Adrenal gland (tissue), 19 donors: ENCODE measurements around the gene STRN3. TPM values are rescaled to one million over a fixed set of nuclear protein-coding genes. Genes with fewer than 3 reads are reported as not detected.

Experiments
- DNase-seq, 7 donors: peaks; one replicate each; pipeline ENCODE4 v3.0.0-alpha.2; 2019 to 2020
- H3K27ac ChIP-seq, 5 donors: fragments of 200-600 bp; sonication (generic) in 4 of 5; 1 replicate in 3 of 5; 2 replicates in 2 of 5; pipeline versions ENCODE4 v1.5.1 to v1.8.0; 2016 to 2020; ENCODE audit warnings: mild to moderate bottlenecking in 1 of 5
- H3K27me3 ChIP-seq: fragments of 200-600 bp; 2 replicates; pipeline ENCODE4 v1.8.0; 2021
- H3K36me3 ChIP-seq, 2 donors: fragments of 200-600 bp; replicated peaks in 1 of 2; 1 replicate in 1 of 2; 2 replicates in 1 of 2; pipeline versions ENCODE4 v1.5.1 to v1.8.0; 2018 to 2022
- H3K4me1 ChIP-seq, 2 donors: fragments of 200-600 bp; replicated peaks in 1 of 2; 1 replicate in 1 of 2; 2 replicates in 1 of 2; pipeline versions ENCODE4 v1.5.1 to v1.8.0; 2018 to 2021
- H3K4me3 ChIP-seq, 4 donors: fragments of 200-600 bp; sonication (generic) in 3 of 4; one replicate each; pipeline ENCODE4 v1.5.1; 2016 to 2018
- H3K9me3 ChIP-seq, 3 donors: fragments of 200-600 bp; sonication (generic) in 1 of 3; replicated peaks in 1 of 3; 1 replicate in 2 of 3; 2 replicates in 1 of 3; pipeline versions ENCODE4 v1.5.1 to v1.8.0; 2016 to 2021
- POLR2A ChIP-seq, 2 donors: fragments of 450-650 bp; IDR thresholded peaks; one replicate each; pipeline ENCODE4 v1.6.1; 2017; ENCODE audit warnings: antibody characterized with exemption in 2 of 2, mild to moderate bottlenecking in 2 of 2, moderate library complexity in 1 of 2
- WGBS, 4 donors: extraction: QIAGEN DNeasy Blood & Tissue Kit in 2 of 4; methylation state at CpG; one replicate each; pipeline versions ENCODE4 v1.1.5 to v1.1.7; 2013 to 2017; 5-methylcytosine and 5-hydroxymethylcytosine counted together
- intact Hi-C, 2 donors: fragments of 100-400 bp; cut with DNase I; formaldehyde crosslinking; loops; one replicate each; pipeline versions ENCODE4 v1.14.1 to v1.15.0; 2022 to 2023
- long read RNA-seq, 10 donors: library from polyadenylated mRNA in 3 of 10; unstranded in 2 of 10; stranded (forward) in 1 of 10; transcript quantifications; one replicate each; pipeline ENCODE4 v2.0.0 and lab custom pipeline, GENCODE V29; 2021 to 2026
- polyA plus RNA-seq, 3 donors: library from polyadenylated mRNA; stranded (reverse); fragments of 200-250 nt in 2 of 3; fragments of 350-450 nt in 1 of 3; fragmentation: Illumina TruSeq in 1 of 3; extraction: RNeasy Lipid Tissue Mini Kit (QIAGEN cat#74804) in 1 of 3; gene quantifications; one replicate each; pipeline ENCODE4 v1.2.3, GENCODE V29; 2013 to 2014
- total RNA-seq, 9 donors: library from RNA; depleted of rRNA in 4 of 9; stranded (reverse); fragments of >200 nt in 4 of 9; fragments of 120-200 nt in 1 of 9; fragmentation: NEBNext Ultra II Directional in 1 of 9; extraction: Animal tissue kit (Norgen Biotek cat#: 25700) in 1 of 9; gene quantifications; one replicate each; pipeline versions ENCODE4 v1.1.0 to v1.2.4, GENCODE V29; 2013 to 2023
- TF ChIP-seq, protein P1 (sequence below), 6 experiments: fragments of 450-650 bp in 4 of 6; fragments of 200-600 bp in 2 of 6; sonication (generic) in 1 of 6; IDR thresholded peaks; 1 replicate in 5 of 6; 2 replicates in 1 of 6; pipeline versions ENCODE4 v1.5.1 to v1.8.0; 2016 to 2021; ENCODE audit warnings: antibody characterized with exemption in 6 of 6, mild to moderate bottlenecking in 2 of 6, moderate library complexity in 1 of 6
- donor health status: healthy with polysubstance abuse.
- donor health status: Bipolar disorder and iron deficiency.
- donor health status: DM: yes; HTN: yes; CAD: no.
- donor health status: DM: no; HTN: no; CAD: no.
- donor health status: DM: no; HTN: no; CAD: no.
- donor health status: DM: yes; HTN: yes; CAD: no.

The STRN3 gene, protein sequence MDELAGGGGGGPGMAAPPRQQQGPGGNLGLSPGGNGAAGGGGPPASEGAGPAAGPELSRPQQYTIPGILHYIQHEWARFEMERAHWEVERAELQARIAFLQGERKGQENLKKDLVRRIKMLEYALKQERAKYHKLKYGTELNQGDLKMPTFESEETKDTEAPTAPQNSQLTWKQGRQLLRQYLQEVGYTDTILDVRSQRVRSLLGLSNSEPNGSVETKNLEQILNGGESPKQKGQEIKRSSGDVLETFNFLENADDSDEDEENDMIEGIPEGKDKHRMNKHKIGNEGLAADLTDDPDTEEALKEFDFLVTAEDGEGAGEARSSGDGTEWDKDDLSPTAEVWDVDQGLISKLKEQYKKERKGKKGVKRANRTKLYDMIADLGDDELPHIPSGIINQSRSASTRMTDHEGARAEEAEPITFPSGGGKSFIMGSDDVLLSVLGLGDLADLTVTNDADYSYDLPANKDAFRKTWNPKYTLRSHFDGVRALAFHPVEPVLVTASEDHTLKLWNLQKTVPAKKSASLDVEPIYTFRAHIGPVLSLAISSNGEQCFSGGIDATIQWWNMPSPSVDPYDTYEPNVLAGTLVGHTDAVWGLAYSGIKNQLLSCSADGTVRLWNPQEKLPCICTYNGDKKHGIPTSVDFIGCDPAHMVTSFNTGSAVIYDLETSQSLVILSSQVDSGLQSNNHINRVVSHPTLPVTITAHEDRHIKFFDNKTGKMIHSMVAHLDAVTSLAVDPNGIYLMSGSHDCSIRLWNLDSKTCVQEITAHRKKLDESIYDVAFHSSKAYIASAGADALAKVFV
- 10 to 100 TPM; 17.1 to 61.2 (median 40.0) TPM for total RNA-seq
- polyA plus RNA-seq: 10 to 100 TPM; 11.0 to 34.3 (median 12.4) TPM
- long read RNA-seq, donor 1, partial matches to known transcripts: 0 of 1 reads
- long read RNA-seq, donor 1, other reads (novel, unspliced or antisense): 0 of 1 reads
- long read RNA-seq, donor 2, partial matches to known transcripts: 0 of 1 reads
- long read RNA-seq, donor 2, other reads (novel, unspliced or antisense): 0 of 1 reads
- long read RNA-seq, donor 3, partial matches to known transcripts: 0 of 1 reads
- long read RNA-seq, donor 3, other reads (novel, unspliced or antisense): 0 of 1 reads
- long read RNA-seq, donor 4, partial matches to known transcripts: 0 of 35 reads
- long read RNA-seq, donor 4, other reads (novel, unspliced or antisense): 35 of 35 reads
- long read RNA-seq, donor 5, transcript STRN3-201 (16 exons, 3,970 nt): major isoform, 14 of 17 reads
- long read RNA-seq, donor 5, partial matches to known transcripts: 0 of 17 reads
- long read RNA-seq, donor 5, other reads (novel, unspliced or antisense): 3 of 17 reads
- long read RNA-seq, donor 6, partial matches to known transcripts: 0 of 7 reads
- long read RNA-seq, donor 6, other reads (novel, unspliced or antisense): 7 of 7 reads
- long read RNA-seq, donor 7, partial matches to known transcripts: 0 of 1 reads
- long read RNA-seq, donor 7, other reads (novel, unspliced or antisense): 0 of 1 reads
- long read RNA-seq, donor 8, partial matches to known transcripts: 0 of 4 reads
- long read RNA-seq, donor 8, other reads (novel, unspliced or antisense): 0 of 4 reads
- long read RNA-seq, donor 9, partial matches to known transcripts: 7 of 8 reads
- long read RNA-seq, donor 9, other reads (novel, unspliced or antisense): 0 of 8 reads
- long read RNA-seq, donor 10: 0 reads

DNA sequence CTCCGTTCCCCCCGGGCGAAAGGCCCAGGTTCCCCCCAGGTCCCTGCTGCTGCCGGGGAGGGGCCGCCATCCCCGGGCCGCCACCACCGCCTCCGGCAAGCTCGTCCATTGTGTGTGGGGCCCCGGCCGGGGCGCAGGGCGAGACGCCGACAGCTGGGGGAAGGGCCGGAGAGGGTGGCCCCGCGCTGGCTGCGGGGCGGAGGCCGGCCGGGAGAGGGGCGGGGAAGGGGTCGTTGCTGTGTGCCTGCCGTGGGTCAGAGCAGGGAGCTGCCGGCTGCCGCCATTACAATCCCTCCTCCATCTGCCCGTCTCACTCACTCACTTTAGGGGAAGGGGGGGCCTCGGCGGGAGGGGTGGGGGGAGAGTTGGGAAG, at the start of gene STRN3:
STRN3 (minus strand) TSS at position 303 of the 373 bp plus-strand sequence; CDS start at position 109, 194 bp downstream.
- Histone ChIP-seq H3K27me3 (no peaks in the 10 kb centered on the region), H3K9me3 (no peaks in the 10 kb centered on the region), H3K27ac (peak within 1 kb of the TSS; percentile 94 to 100 (median 99)), H3K36me3 (no peaks in the 10 kb centered on the region), H3K4me3 (peak within 1 kb of the TSS; percentile 94 to 99 (median 97)), H3K4me1 (peaks cover 0 to 36% of the 10 kb centered on the region in 2 donors)
- intact Hi-C loops: loop anchor here (10.0 kb wide), 1 partner anchor 59 kb away; no protein-coding TSS in a partner anchor
- 0% methylated on average over 2 to 31 of the region's 31 CpGs; no CpG with 5 or more reads in 1 of the 4 donors for WGBS, 4 donors
- TF ChIP-seq POLR2A (IDR thresholded peaks at IDR 0.05): no peak
- TF ChIP-seq, protein P1, sequence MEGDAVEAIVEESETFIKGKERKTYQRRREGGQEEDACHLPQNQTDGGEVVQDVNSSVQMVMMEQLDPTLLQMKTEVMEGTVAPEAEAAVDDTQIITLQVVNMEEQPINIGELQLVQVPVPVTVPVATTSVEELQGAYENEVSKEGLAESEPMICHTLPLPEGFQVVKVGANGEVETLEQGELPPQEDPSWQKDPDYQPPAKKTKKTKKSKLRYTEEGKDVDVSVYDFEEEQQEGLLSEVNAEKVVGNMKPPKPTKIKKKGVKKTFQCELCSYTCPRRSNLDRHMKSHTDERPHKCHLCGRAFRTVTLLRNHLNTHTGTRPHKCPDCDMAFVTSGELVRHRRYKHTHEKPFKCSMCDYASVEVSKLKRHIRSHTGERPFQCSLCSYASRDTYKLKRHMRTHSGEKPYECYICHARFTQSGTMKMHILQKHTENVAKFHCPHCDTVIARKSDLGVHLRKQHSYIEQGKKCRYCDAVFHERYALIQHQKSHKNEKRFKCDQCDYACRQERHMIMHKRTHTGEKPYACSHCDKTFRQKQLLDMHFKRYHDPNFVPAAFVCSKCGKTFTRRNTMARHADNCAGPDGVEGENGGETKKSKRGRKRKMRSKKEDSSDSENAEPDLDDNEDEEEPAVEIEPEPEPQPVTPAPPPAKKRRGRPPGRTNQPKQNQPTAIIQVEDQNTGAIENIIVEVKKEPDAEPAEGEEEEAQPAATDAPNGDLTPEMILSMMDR (IDR thresholded peaks at IDR 0.05): no peak
- no peak for DNase-seq

DNA sequence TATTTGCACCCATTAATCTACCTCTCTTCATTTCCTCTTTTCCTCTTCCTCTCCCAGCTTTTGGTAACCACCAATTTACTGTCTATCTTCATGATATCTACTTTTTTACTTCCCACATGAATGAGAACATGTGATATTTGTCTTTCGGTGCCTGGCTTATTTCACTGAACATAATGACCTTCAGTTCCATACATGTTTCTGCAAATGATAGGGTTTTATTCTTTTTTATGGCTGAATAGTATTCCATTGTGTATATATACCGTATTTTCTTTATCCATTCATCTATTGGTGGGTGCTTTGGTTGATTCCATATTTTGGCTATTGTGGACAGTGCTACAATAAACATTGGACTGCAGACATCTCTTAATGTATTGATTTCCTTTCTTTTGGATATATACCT, 49.0 kb upstream of the STRN3 start:
- Histone ChIP-seq H3K27ac (no peak overlapping the region), H3K36me3 (no peaks in the 10 kb centered on the region), H3K4me3 (no peak overlapping the region), H3K4me1 (no peaks in the 10 kb centered on the region), H3K27me3 (no peaks in the 10 kb centered on the region), H3K9me3 (no peaks in the 10 kb centered on the region)
- WGBS, 4 donors: 91 to 97% (median 96%) methylated on average over 2 of the region's 2 CpGs
- TF ChIP-seq, protein P1 (IDR thresholded peaks at IDR 0.05): no peak
- TF ChIP-seq POLR2A (IDR thresholded peaks at IDR 0.05): no peak
- no peak for DNase-seq
- intact Hi-C loops: no loop called here

DNA sequence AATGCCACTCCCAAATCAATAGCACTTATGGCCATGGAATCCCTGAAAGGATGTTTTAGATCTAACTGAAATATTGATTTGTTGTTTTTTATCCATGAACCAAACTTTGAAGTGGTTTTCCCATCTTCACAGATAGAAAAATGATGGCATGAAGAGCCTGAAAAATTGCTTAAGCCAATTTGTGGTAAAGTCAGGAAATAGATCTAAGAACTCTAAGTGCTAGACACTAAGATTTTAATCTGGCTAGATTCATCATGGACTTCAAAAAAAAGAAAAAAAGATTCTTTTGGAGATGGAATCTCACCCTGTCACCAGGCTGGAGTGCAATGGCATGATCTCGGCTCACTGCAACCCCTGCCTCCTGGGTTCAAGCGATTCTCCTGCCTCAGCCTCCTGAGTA, 45.0 kb upstream of the STRN3 start:
- intact Hi-C loops: no loop called here
- Histone ChIP-seq H3K27ac (no peak overlapping the region), H3K9me3 (no peaks in the 10 kb centered on the region), H3K4me3 (no peak overlapping the region), H3K36me3 (no peaks in the 10 kb centered on the region), H3K4me1 (peaks cover 0 to 1% of the 10 kb centered on the region in 2 donors), H3K27me3 (no peaks in the 10 kb centered on the region)
- TF ChIP-seq POLR2A (IDR thresholded peaks at IDR 0.05): no peak
- TF ChIP-seq, protein P1 (IDR thresholded peaks at IDR 0.05): no peak
- DNase-seq: no peak
- WGBS, 4 donors: 94 to 100% (median 98%) methylated on average over 2 of the region's 2 CpGs
